NCI-H1092 treated with DMSO at 0.1 percent for 48 hours (cell line): ENCODE data around the gene CLTCL1.
"Not testable (repeated sequence)": the region's sequence is repeated elsewhere in the genome, so short reads cannot be mapped to it uniquely, and the experiment has no call there.

Experiments
- DNase-seq: peaks from one replicate; lab custom pipeline; 2025; lab: John Stamatoyannopoulos, UW

The CLTCL1 gene

DNA sequence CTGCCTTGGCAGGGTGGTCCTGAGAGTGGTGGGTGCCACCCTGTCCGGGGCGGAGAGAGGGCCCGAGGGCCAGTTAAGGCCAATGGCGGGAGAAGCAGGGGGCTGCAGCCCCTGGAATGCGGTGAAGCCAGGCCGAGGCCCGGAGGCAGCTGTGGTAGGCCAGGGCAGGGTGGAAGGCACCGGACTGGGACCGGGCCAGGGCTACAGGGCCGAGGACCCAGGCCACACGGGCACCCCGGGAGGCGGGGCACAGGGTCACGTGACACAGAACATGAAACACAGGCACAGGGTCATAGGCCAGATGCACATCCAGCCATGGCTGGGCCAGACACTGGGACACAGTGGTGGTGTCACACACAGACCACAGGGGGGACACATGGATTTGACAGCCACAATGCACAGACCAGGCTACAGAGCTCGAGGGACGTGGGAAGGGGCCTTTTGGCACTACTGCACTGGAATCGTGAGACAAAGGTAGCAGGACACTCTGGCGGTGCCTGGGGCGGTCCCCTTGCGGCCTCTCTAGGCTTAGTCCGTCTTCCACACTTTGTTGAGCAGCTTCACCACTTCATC lies 115.8 kb downstream of the CLTCL1 start:
- DNase-seq, result no peak

DNA sequence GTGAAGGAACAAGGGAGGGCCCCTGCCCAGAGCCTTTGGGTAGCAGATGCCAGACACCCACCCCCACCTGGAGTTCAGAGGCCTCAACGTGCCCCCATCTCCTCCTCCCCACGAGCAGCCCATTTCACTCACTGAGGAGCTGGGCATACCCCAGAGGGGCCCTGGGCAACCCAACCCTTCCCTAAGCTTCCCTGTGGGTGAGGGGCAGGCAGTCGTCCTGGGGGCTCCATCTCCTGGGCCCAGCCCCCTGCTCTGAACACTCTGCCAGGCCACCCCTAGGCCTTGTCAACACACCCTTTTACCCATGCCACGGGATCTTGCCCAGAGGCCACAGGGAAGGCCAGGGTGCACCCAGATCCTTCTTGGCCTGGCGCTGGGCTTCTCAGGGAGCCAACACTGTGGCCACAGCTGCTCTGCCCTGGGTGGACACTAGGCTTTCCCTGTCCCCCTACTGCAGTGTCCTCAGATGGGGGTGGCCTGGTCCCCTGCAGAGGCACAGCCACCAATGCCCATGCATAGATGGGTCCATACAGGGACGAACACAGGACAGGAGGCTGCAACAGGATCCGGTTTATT lies 116.4 kb downstream of the CLTCL1 start:
- DNase-seq, result no peak

- no peak for DNase-seq
Measured at GRCh38 chr22:19174106-19175025, 117.2 kb downstream of the CLTCL1 start.

GRCh38 chr22:19173047-19174035 lies 118.2 kb downstream of the CLTCL1 start:
- DNase-seq, result no peak

GRCh38 chr22:19172213-19173046 lies 119.1 kb downstream of the CLTCL1 start:
- no peak for DNase-seq

DNA sequence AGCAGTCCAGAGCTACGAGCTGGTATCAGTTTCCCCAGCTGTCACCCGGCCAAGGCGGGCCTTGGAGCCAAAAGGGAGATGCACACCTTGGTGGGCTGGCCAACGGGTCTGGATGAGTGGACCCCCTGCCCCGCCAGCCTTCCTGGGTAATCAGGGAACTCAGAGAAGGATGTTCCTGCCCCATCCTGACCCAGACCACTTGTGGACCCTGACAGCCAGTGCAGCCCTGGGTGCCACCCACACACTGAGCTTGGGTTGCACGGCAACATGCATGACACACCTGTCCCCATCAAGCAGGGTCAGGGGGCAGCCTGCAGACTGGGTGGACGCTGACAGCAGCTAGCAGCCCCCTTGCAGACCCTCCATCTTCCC lies 121.6 kb downstream of the CLTCL1 start:
- no peak for DNase-seq

GRCh38 chr22:19169002-19169946 lies 122.2 kb downstream of the CLTCL1 start:
- DNase-seq, result no peak

- DNase-seq, result no peak
Measured at GRCh38 chr22:19168088-19168890, 123.2 kb downstream of the CLTCL1 start.

DNA sequence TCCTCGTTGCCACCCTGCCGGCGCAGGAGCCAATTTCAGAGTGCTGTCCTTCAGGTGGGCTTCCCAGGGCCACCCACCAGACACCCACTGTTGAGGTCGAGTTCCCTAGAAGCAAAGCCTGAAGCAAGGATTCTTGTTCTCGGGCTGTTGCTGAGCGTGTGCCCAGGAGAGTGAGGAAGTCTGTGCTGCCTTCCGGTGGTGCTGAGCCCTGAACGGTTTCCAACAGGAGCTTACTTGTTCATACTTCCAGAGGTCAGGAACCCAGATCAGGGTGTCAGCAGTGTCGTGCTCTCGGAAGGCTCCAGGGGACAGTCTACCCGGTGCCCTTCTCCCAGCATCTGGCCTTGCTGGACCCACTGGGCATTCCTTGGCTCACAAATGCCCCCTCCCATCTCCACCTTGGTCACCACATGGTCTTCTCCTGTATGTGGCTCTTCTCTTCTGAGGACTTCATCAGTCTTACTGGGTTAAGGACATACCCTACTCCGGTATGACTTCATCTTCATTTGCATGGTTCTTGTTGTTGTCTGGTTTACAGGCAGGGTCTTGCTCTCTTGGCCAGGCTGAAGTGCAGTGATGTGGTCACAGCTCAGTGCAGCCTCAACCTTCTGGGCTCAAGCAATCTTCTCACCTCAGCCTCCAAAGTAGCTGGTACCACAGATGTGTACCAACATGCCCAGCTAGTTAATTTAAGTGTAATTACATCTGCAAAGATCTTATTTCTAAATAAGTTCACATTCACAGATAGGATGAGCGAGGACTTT lies 124.2 kb downstream of the CLTCL1 start:
- DNase-seq, result no peak

DNA sequence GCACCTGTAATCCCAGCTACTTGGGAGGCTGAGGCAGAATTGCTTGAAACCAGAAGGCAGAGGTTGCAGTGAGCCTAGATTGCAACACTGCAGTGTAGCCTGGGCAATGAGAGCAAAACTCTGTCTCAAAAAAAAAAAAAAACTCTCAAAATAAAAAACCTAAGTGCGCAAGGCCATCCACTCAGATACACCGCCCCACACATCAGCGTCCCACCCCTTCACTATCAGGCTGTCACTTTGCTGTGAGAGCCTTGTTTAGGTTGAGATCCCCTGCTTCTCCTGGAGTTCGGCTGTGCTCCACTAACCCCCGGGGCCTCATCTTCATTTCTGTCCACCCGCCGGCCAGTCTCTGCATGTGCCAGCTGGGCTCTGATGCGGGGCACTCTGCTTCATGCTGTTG lies 125.1 kb downstream of the CLTCL1 start:
- no peak for DNase-seq

GRCh38 chr22:19164425-19164824 lies 127.1 kb downstream of the CLTCL1 start:
- no peak for DNase-seq

DNA sequence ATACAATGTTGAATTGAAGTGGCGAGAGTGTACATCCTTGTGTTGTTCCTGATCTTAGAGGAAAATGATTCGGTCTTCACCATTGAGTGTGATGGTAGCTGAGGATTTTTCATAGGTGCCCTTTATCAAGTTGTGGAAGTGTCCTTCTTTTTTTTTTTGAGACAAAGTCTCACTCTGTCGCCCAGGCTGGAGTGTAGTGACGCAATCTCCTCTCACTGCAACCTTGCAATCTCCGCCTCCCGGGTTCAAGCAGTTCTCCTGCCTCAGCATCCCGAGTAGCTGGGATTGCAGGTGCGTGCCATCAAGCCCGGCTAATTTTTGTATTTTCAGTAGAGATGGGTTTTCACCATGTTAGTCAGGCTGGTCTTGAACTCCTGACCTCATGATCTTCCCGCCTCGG lies 132.9 kb downstream of the CLTCL1 start:
- DNase-seq, result not testable (repeated sequence)

- not testable (repeated sequence) for DNase-seq
Measured at GRCh38 chr22:19156109-19156508, 135.4 kb downstream of the CLTCL1 start.

- DNase-seq, result no peak
Measured at GRCh38 chr22:19152942-19153883, 138.3 kb downstream of the CLTCL1 start.

DNA sequence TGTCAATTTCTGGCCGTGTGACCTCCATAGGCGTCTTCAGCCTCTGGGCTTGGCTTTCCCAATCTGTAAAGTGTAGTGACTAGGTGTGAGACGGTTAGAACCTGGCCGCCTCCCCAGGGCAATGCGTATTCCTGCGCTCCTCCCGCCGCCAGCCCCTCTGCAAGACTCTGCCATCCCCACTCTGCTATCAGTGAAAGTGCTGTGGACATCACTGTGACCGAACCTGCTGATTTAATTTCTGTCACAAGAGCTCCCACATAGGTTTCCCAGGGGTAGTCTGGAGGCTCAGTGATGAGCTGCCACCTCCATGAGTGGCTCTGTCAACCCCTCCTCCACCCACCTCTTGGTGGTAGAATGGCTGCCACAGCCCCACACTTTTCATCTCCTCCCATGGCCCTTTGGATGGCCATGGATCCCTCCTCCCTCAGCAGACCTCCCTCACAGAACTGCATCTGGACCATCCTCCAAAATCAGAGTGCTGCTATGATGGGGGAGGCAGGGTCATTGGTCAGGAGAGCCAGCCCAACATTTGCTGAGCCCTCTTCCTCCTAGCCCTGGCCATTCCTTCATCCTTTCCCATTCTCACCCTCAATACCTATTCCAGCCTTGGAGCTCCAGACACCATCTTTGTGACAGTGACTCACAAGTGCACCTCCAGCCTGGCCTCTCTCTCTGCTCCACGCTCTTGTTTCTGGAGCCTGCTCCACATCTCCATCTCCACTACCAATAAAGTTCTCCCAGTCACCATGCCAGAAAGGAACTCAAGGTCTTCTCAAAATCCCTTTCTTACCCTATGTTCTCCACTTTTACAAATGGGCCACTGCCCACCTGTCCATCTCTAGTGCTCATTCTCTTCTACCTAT lies 140.0 kb downstream of the CLTCL1 start:
- no peak for DNase-seq
